Measurements from ENCODE around the gene SMARCD1. TPM values are rescaled to one million over a fixed set of nuclear protein-coding genes. Genes with fewer than 3 reads are reported as not detected.

The SMARCD1 gene
- total RNA-seq, 1 experiment from 2014 or later = 152 TPM

DNA sequence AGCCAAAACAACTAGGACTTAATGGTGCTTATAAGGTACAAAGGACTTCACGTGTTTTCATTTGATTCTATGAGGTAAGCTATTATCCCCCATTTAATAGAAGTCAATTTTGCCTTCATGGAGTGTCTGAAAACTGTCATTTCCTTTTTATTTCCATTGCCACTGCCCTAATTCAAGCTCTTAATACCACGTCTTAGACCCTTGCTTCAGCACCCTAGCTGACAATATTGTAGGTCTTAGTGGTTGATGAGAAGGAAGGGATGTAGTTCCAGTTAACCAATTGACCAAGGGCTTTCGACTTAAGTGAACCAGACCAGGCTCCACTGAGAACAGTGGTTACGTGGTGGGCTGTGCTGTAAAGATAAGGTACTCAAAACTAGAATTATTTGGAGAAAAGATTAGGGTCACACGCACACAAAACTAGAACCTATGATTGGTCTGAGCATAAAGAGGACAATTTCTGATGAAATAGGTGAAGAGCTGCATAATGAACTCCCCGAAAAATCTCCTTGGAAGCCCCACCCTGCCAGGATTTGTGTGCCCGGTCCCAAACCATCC lies 37.4 kb upstream of the SMARCD1 start:
- peaks cover 2% of the 10 kb centered on the region for H4K20me1 ChIP-seq (ENCODE audit: control insufficient read depth, insufficient read depth, insufficient read length)
- peaks cover 10% of the 10 kb centered on the region for H3K23me2 ChIP-seq (ENCODE audit: insufficient read length, low read depth, low read length, poor library complexity, severe bottlenecking)
- no peak overlapping the region for H4K8ac ChIP-seq (replicated peaks; ENCODE audit: insufficient read length, low read depth, low read length)
- H3K23ac ChIP-seq (ENCODE audit: insufficient read length, low read depth, low read length) = no peak overlapping the region
- H3K4me2 ChIP-seq (ENCODE audit: insufficient read depth, insufficient read length, low read length) = no peak overlapping the region
- H3K14ac ChIP-seq (ENCODE audit: insufficient read depth, low read length) = no peak overlapping the region
- H2BK120ac ChIP-seq (ENCODE audit: low read depth, low read length, poor library complexity, severe bottlenecking) = no peak overlapping the region
- no peaks in the 10 kb centered on the region for H3K79me2 ChIP-seq (ENCODE audit: insufficient read depth, low read length)
- Mint-ChIP-seq H3K27ac (no peak overlapping the region), H3K36me3 (ENCODE audit: insufficient read depth in 1 of 3, low read depth in 3 of 3) (no peaks in the 10 kb centered on the region), H3K4me1 (peaks cover 13 to 16% of the 10 kb centered on the region in 2 experiments), H3K4me3 (no peak overlapping the region), H3K9me3 (no peaks in the 10 kb centered on the region), H3K27me3 (ENCODE audit: low read depth) (peaks cover 86% of the 10 kb centered on the region)
- H2BK5ac ChIP-seq (ENCODE audit: insufficient read length, low read length) = no peak overlapping the region
- no peak overlapping the region for H2BK12ac ChIP-seq (ENCODE audit: insufficient read length, low read depth, low read length)
- no CpG with 5 or more reads among the region's 7 CpGs for WGBS (ENCODE audit: extremely low coverage, insufficient read length, low lambda C conversion rate)
- TF ChIP-seq, protein P1, sequence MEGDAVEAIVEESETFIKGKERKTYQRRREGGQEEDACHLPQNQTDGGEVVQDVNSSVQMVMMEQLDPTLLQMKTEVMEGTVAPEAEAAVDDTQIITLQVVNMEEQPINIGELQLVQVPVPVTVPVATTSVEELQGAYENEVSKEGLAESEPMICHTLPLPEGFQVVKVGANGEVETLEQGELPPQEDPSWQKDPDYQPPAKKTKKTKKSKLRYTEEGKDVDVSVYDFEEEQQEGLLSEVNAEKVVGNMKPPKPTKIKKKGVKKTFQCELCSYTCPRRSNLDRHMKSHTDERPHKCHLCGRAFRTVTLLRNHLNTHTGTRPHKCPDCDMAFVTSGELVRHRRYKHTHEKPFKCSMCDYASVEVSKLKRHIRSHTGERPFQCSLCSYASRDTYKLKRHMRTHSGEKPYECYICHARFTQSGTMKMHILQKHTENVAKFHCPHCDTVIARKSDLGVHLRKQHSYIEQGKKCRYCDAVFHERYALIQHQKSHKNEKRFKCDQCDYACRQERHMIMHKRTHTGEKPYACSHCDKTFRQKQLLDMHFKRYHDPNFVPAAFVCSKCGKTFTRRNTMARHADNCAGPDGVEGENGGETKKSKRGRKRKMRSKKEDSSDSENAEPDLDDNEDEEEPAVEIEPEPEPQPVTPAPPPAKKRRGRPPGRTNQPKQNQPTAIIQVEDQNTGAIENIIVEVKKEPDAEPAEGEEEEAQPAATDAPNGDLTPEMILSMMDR (conservative IDR thresholded peaks at IDR 0.05) = no peak
- no peak overlapping the region for H3T11ph ChIP-seq (ENCODE audit: low read length)
- H2AK5ac ChIP-seq (ENCODE audit: insufficient read length, low read length) = no peak overlapping the region
- H3K4ac ChIP-seq (ENCODE audit: low read depth, low read length) = no peak overlapping the region
- no peak overlapping the region for H2BK15ac ChIP-seq (ENCODE audit: low read depth, low read length)
- H4K5ac ChIP-seq (ENCODE audit: insufficient read length, low read depth, low read length) = no peak overlapping the region
- no peak overlapping the region for H3K18ac ChIP-seq (ENCODE audit: insufficient read length, low read depth, low read length)
- DNase-seq = no peak
- no peaks in the 10 kb centered on the region for H3K9me3 ChIP-seq (ENCODE audit: control insufficient read depth, low read depth, low read length)
- H4K91ac ChIP-seq (ENCODE audit: insufficient read length, low read depth, low read length) = no peak overlapping the region
- H2AFZ ChIP-seq (ENCODE audit: low read length) = no peak overlapping the region
- H3K79me1 ChIP-seq (ENCODE audit: insufficient read depth, low read depth, low read length, poor library complexity, severe bottlenecking) = no peaks in the 10 kb centered on the region
- peaks cover 24% of the 10 kb centered on the region; the same call in 1 of the 2 replicates for H3K27me3 ChIP-seq (ENCODE audit: insufficient read depth, low read length)
- H3K27ac ChIP-seq (ENCODE audit: insufficient read length, low read depth, low read length) = no peak overlapping the region
- no peak overlapping the region for H2BK20ac ChIP-seq (ENCODE audit: low read depth, low read length, poor library complexity, severe bottlenecking)
- H3K4me1 ChIP-seq (ENCODE audit: insufficient read depth, low read length) = no peaks in the 10 kb centered on the region; the same call in 1 of the 2 replicates
- H3K56ac ChIP-seq (ENCODE audit: insufficient read length, low read depth, low read length) = no peak overlapping the region
- H3K9ac ChIP-seq (ENCODE audit: extremely low read depth, insufficient read length, low read length) = no peak overlapping the region

Data from H9 (cell line).